A549 treated with ZK216348 at 1 μM for 4 hours (cell line): ENCODE results near the gene PRKAR2A. TPM values are rescaled to one million over a fixed set of nuclear protein-coding genes. Genes with fewer than 3 reads are reported as not detected.

Source experiments
- total RNA-seq: library from RNA; stranded (reverse); fragments of 200-300 nt; extraction: Qiagen RNA extraction; gene quantifications from 5 replicates; pipeline ENCODE4 v1.2.3, GENCODE V29; 2022; ENCODE audit warnings: low read depth

Gene PRKAR2A
- total RNA-seq = 13.8 to 22.2 TPM (median 18.4 TPM) in 5 replicates

GRCh38 chr3:48847504-48848423 is at the start of gene PRKAR2A:
Gene PRKAR2A, minus strand, starts transcription at chr3:48847874. Its CDS starts 278 bp downstream, at chr3:48847596.

GRCh38 chr3:48716982-48717746 is 130.5 kb downstream of the PRKAR2A start, which contains the start of gene IP6K2:
Gene IP6K2, minus strand, starts transcription at chr3:48717221. Its CDS starts 21,930 bp downstream, at chr3:48695291.

Other genes with a start within 250 kb of the PRKAR2A start
- gene UQCRC1, start 238.2 kb downstream of the PRKAR2A start, total RNA-seq = 154 to 191 TPM (median 182 TPM) in 5 replicates
- not detected in 5 replicates for gene TMEM89, start 226.1 kb downstream of the PRKAR2A start, total RNA-seq
- 14.6 to 23.6 TPM (median 19.8 TPM) in 5 replicates for gene SLC26A6, start 212.4 kb downstream of the PRKAR2A start, total RNA-seq
- gene CELSR3, start 185.0 kb downstream of the PRKAR2A start, total RNA-seq = 2.5 to 5.7 TPM (median 5.1 TPM) in 5 replicates
- 4.9 to 11.4 TPM (median 9.2 TPM) in 5 replicates for gene NCKIPSD, start 162.0 kb downstream of the PRKAR2A start, total RNA-seq
- 46.3 to 49.1 TPM (median 48.9 TPM) in 5 replicates for gene IP6K2, start 130.7 kb downstream of the PRKAR2A start, total RNA-seq
- gene SLC25A20, start 51.0 kb upstream of the PRKAR2A start, total RNA-seq = 10.2 to 13.8 TPM (median 11.1 TPM) in 5 replicates
- 55.3 to 61.3 TPM (median 60.6 TPM) in 5 replicates for gene ARIH2, start 71.0 kb upstream of the PRKAR2A start, total RNA-seq
- gene P4HTM, start 142.4 kb upstream of the PRKAR2A start, total RNA-seq = 11.1 to 19.3 TPM (median 18.2 TPM) in 5 replicates
- gene WDR6, start 159.5 kb upstream of the PRKAR2A start, total RNA-seq = 40.8 to 84.0 TPM (median 75.5 TPM) in 5 replicates
- 16.2 to 27.1 TPM (median 25.0 TPM) in 5 replicates for gene DALRD3, start 170.7 kb upstream of the PRKAR2A start, total RNA-seq
- 53.5 to 87.8 TPM (median 85.8 TPM) in 5 replicates for gene NDUFAF3, start 174.2 kb upstream of the PRKAR2A start, total RNA-seq
- gene IMPDH2, start 181.5 kb upstream of the PRKAR2A start, total RNA-seq = 145 to 163 TPM (median 162 TPM) in 5 replicates
- gene QRICH1, start 246.2 kb upstream of the PRKAR2A start, total RNA-seq = 36.0 to 45.8 TPM (median 40.4 TPM) in 5 replicates